Endodermal cell (in vitro differentiated cells): ENCODE results near the gene SCARF2. TPM values are rescaled to one million over a fixed set of nuclear protein-coding genes. Genes with fewer than 3 reads are reported as not detected.
"Not testable (repeated sequence)": the region's sequence is repeated elsewhere in the genome, so short reads cannot be mapped to it uniquely, and the experiment has no call there.

ENCODE experiments used
- DNase-seq: peaks from one replicate; pipeline ENCODE4 v3.0.0-alpha.2; 2017
- H3K27ac ChIP-seq: 2 replicates; pipeline ENCODE4 v1.5.1; 2013; ENCODE audit warnings: mild to moderate bottlenecking, low read depth, low read length, moderate library complexity
- H3K27me3 ChIP-seq: 2 replicates; pipeline ENCODE4 v1.6.1; 2013; ENCODE audit warnings: mild to moderate bottlenecking, low read length, moderate library complexity; ENCODE audit not compliant: insufficient read depth, control insufficient read depth, poor library complexity, severe bottlenecking
- H3K36me3 ChIP-seq: 2 replicates; pipeline ENCODE4 v1.7.0; 2013; ENCODE audit warnings: mild to moderate bottlenecking, low read length, moderate library complexity; ENCODE audit not compliant: control insufficient read depth, insufficient read depth
- H3K4me1 ChIP-seq: one replicate; pipeline ENCODE4 v1.7.0; 2013; ENCODE audit warnings: low read length; ENCODE audit not compliant: control insufficient read depth, insufficient read depth
- H3K4me3 ChIP-seq: 2 replicates; pipeline ENCODE4 v1.5.1; 2013; ENCODE audit warnings: mild to moderate bottlenecking, low read length, moderate library complexity
- H3K9ac ChIP-seq: 2 replicates; pipeline ENCODE4 v1.6.1; 2013; ENCODE audit warnings: mild to moderate bottlenecking, low read length, moderate library complexity; ENCODE audit not compliant: poor library complexity, severe bottlenecking; ENCODE audit errors: extremely low read depth
- H3K9me3 ChIP-seq: 2 replicates; pipeline ENCODE4 v1.6.1; 2013; ENCODE audit warnings: mild to moderate bottlenecking, low read length, moderate library complexity; ENCODE audit not compliant: control insufficient read depth
- H3K27ac Mint-ChIP-seq: 2 replicates; pipeline ENCODE4 v1.8.0; 2020; ENCODE audit warnings: mixed read lengths
- H3K27me3 Mint-ChIP-seq: 2 replicates; pipeline ENCODE4 v1.8.0; 2021; ENCODE audit warnings: mild to moderate bottlenecking, mixed read lengths; ENCODE audit not compliant: insufficient read depth
- H3K36me3 Mint-ChIP-seq: 2 replicates; pipeline ENCODE4 v1.8.0; 2020; ENCODE audit warnings: low read depth, mixed read lengths
- H3K4me1 Mint-ChIP-seq: 2 replicates; pipeline ENCODE4 v1.8.0; 2020; ENCODE audit warnings: mixed read lengths
- H3K4me3 Mint-ChIP-seq: 2 replicates; pipeline ENCODE4 v1.8.0; 2020; ENCODE audit warnings: mild to moderate bottlenecking, moderate library complexity, mixed read lengths
- H3K9me3 Mint-ChIP-seq: 2 replicates; pipeline ENCODE4 v1.8.0; 2020; ENCODE audit warnings: mild to moderate bottlenecking, mixed read lengths
- CTCF ChIP-seq: fragments of 200-600 bp; sonication (generic); conservative IDR thresholded peaks from 2 replicates; pipeline ENCODE4 v1.5.0; 2021; ENCODE audit warnings: antibody characterized with exemption, mild to moderate bottlenecking
- WGBS, 2 experiments: methylation state at CpG; one replicate each; pipeline versions ENCODE4 v1.1.5 to v1.1.7; 2013; ENCODE audit warnings: missing lambda C conversion rate in 2 of 2, mixed read lengths in 1 of 2; ENCODE audit not compliant: insufficient coverage in 1 of 2, insufficient read length in 1 of 2; 5-methylcytosine and 5-hydroxymethylcytosine counted together
- total RNA-seq, 2 donors: library from RNA; stranded (reverse); fragmentation: NEBNext Ultra II Directional in 1 of 2; extraction: Animal tissue kit (Norgen Biotek cat#: 25700) in 1 of 2; gene quantifications; 2 replicates in 1 of 2; 3 replicates in 1 of 2; pipeline ENCODE4 v1.2.1, GENCODE V29; 2021

Gene SCARF2
- total RNA-seq, 2 donors from 2014 or later = 19.8 to 20.3 TPM

- WGBS, 2 experiments = 7 to 10% methylated on average over 44 to 71 of the region's 71 CpGs
- Mint-ChIP-seq H3K36me3 (peaks cover 9% of the 10 kb centered on the region), H3K27me3 (peaks cover 11% of the 10 kb centered on the region), H3K27ac (peak within 1 kb of the TSS; percentile 92), H3K4me3 (peak within 1 kb of the TSS; percentile 76), H3K4me1 (peaks cover 29% of the 10 kb centered on the region), H3K9me3 (peaks cover 7% of the 10 kb centered on the region)
- no peak for TF ChIP-seq CTCF
- Histone ChIP-seq H3K27ac (peak within 1 kb of the TSS; percentile 81), H3K36me3 (no peaks in the 10 kb centered on the region), H3K4me1 (peaks cover 7% of the 10 kb centered on the region), H3K27me3 (no peaks in the 10 kb centered on the region), H3K9me3 (peaks cover 5% of the 10 kb centered on the region), H3K4me3 (peak within 1 kb of the TSS; percentile 87), H3K9ac (peak within 1 kb of the TSS; percentile 87)
- peak; percentile 94 for DNase-seq
Observed at GRCh38 chr22:20393705-20394476, 43.7 kb downstream of the SCARF2 start, which contains the start of gene ZNF74. TSS of gene ZNF74 (plus strand) at chr22:20394151. CDS start at chr22:20394629, 478 bp downstream.

- no peaks in the 10 kb centered on the region for H3K27me3 ChIP-seq
- H3K4me3 ChIP-seq = peak overlapping the region; percentile 87
- WGBS, 2 experiments = 95 to 99% methylated on average over 15 to 23 of the region's 23 CpGs
- Mint-ChIP-seq H3K4me3 (peak overlapping the region; percentile 76), H3K36me3 (peaks cover 8% of the 10 kb centered on the region), H3K27ac (peak overlapping the region; percentile 92), H3K9me3 (peaks cover 8% of the 10 kb centered on the region), H3K27me3 (peaks cover 11% of the 10 kb centered on the region), H3K4me1 (peaks cover 25% of the 10 kb centered on the region)
- DNase-seq = peak; percentile 28
- no peak for TF ChIP-seq CTCF
- H3K9me3 ChIP-seq = peaks cover 5% of the 10 kb centered on the region
- H3K4me1 ChIP-seq = peaks cover 7% of the 10 kb centered on the region
- H3K9ac ChIP-seq = peak overlapping the region; percentile 87
- H3K27ac ChIP-seq = no peak overlapping the region
- no peaks in the 10 kb centered on the region for H3K36me3 ChIP-seq
Observed at GRCh38 chr22:20392983-20393704, 44.5 kb downstream of the SCARF2 start.

GRCh38 chr22:20392365-20392881, 45.2 kb downstream of the SCARF2 start:
- H3K9me3 Mint-ChIP-seq = not testable (repeated sequence)
- H3K27me3 Mint-ChIP-seq = peaks cover 11% of the 10 kb centered on the region

More at GRCh38 chr22:20392365-20392881, 45.2 kb downstream of the SCARF2 start:
- not testable (repeated sequence) for H3K27ac ChIP-seq, H3K27ac Mint-ChIP-seq, H3K9me3 ChIP-seq, H3K4me3 ChIP-seq, H3K27me3 ChIP-seq, H3K4me1 ChIP-seq, H3K9ac ChIP-seq, H3K4me3 Mint-ChIP-seq, H3K36me3 Mint-ChIP-seq, DNase-seq, H3K36me3 ChIP-seq
- 98 to 99% methylated on average over 43 to 53 of the region's 53 CpGs for WGBS, 2 experiments
- H3K4me1 Mint-ChIP-seq = peaks cover 25% of the 10 kb centered on the region
